ENCODE data around the gene NDUFB3.

DNA sequence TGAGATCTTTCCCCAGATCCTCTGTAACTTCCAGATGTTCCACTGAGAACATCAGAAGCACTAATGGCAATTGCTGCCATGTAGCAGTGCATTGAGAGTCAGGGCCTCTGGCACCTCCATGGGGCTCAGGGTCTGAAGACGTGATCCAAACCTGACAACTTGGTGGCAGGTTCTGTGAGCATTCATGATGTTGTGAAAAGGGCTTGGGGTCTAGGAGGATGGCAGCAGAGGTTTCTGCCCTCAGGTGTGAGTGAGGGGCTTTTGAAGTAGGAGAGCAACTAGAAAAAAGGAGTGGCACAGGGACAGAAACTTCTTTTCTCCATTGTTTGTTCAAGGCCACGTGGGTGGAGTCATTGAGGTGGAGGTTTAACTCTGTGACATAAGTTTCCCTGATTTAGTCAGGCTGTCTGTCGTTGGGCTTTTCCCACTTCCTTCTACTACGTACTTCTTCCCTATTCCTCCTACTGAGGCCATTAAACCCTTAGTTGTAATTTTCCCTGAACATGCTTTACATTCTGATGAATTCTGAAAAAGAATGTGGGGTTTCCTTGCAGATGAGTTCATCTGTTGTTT lies 57.2 kb downstream of the NDUFB3 start:
- TF ChIP-seq FOXP2 (optimal IDR thresholded peaks at IDR 0.05; ENCODE audit: borderline replicate concordance, extremely low read depth, extremely low read length, insufficient read depth) (no peak), TAF1 (IDR thresholded peaks at IDR 0.05; ENCODE audit: borderline replicate concordance, insufficient read depth, low read length) (no peak)

Data from PFSK-1 (cell line).